ENCODE measurements around the gene DHX38. TPM values are rescaled to one million over a fixed set of nuclear protein-coding genes. Genes with fewer than 3 reads are reported as not detected.

DHX38 gene
- polyA plus RNA-seq, 1 donor, result 52.4 TPM

Other genes with a start within 250 kb of the DHX38 start
- 17.8 TPM for gene ATXN1L, start 247.9 kb upstream of the DHX38 start, polyA plus RNA-seq (ENCODE audit: insufficient read length)
- gene ZNF821, start 209.7 kb upstream of the DHX38 start, polyA plus RNA-seq (ENCODE audit: insufficient read length), result 10.4 TPM
- 154 TPM for gene IST1, start 198.3 kb upstream of the DHX38 start, polyA plus RNA-seq (ENCODE audit: insufficient read length)
- gene PKD1L3, start 93.4 kb upstream of the DHX38 start, polyA plus RNA-seq (ENCODE audit: insufficient read length), result not detected
- gene DHODH, start 85.1 kb upstream of the DHX38 start, polyA plus RNA-seq (ENCODE audit: insufficient read length), result 13.0 TPM
- 1.2 TPM for gene HP, start 39.3 kb upstream of the DHX38 start, polyA plus RNA-seq (ENCODE audit: insufficient read length)
- gene HPR, start 30.6 kb upstream of the DHX38 start, polyA plus RNA-seq (ENCODE audit: insufficient read length), result 0.21 TPM
- 14.8 TPM for gene TXNL4B, start 227 bp upstream of the DHX38 start, polyA plus RNA-seq (ENCODE audit: insufficient read length)
- 0.98 TPM for gene PMFBP1, start 78.3 kb downstream of the DHX38 start, polyA plus RNA-seq (ENCODE audit: insufficient read length)

Measured in hindlimb muscle (tissue), 1 donor.